Ectodermal cell (in vitro differentiated cells): Measurements from ENCODE around the gene ID1.
"Not testable (repeated sequence)": the region's sequence is repeated elsewhere in the genome, so short reads cannot be mapped to it uniquely, and the experiment has no call there.

Experiments used
- H3K27ac ChIP-seq: 2 replicates; pipeline ENCODE4 v1.7.0; 2013; ENCODE audit warnings: mild to moderate bottlenecking, low read depth, low read length; ENCODE audit not compliant: insufficient read depth, poor library complexity, severe bottlenecking
- H3K27me3 ChIP-seq: 2 replicates; pipeline ENCODE4 v1.7.0; 2013; ENCODE audit warnings: mild to moderate bottlenecking, low read length; ENCODE audit not compliant: insufficient read depth, control insufficient read depth, poor library complexity, severe bottlenecking
- H3K36me3 ChIP-seq: one replicate; pipeline ENCODE4 v1.7.0; 2013; ENCODE audit warnings: low read length; ENCODE audit not compliant: control insufficient read depth, insufficient read depth
- H3K4me1 ChIP-seq: one replicate; pipeline ENCODE4 v1.7.0; 2013; ENCODE audit warnings: low read length; ENCODE audit not compliant: control insufficient read depth, insufficient read depth
- H3K4me3 ChIP-seq: 2 replicates; pipeline ENCODE4 v1.7.0; 2013; ENCODE audit warnings: low read depth, low read length, control low read depth; ENCODE audit not compliant: insufficient read depth
- H3K9me3 ChIP-seq: 2 replicates; pipeline ENCODE4 v1.7.0; 2013; ENCODE audit warnings: mild to moderate bottlenecking, low read length, moderate library complexity; ENCODE audit not compliant: control insufficient read depth
- WGBS, 2 experiments: methylation state at CpG; one replicate each; pipeline ENCODE4 v1.1.7; 2013; ENCODE audit warnings: missing lambda C conversion rate in 2 of 2; 5-methylcytosine and 5-hydroxymethylcytosine counted together

ID1 gene

GRCh38 chr20:31637660-31638059, 32.6 kb downstream of the ID1 start, which contains the start of gene COX4I2:
COX4I2 (plus strand) TSS chr20:31637912; CDS start chr20:31639018, 1,106 bp downstream.
- Histone ChIP-seq H3K27ac (no peak within 1 kb of the TSS), H3K9me3 (no peaks in the 10 kb centered on the region), H3K4me3 (no peak within 1 kb of the TSS), H3K36me3 (no peaks in the 10 kb centered on the region), H3K4me1 (peaks cover 5% of the 10 kb centered on the region), H3K27me3 (no peaks in the 10 kb centered on the region)
- 92% methylated on average over 34 of the region's 34 CpGs for WGBS, 2 experiments

- H3K9me3 ChIP-seq = no peaks in the 10 kb centered on the region
- no peaks in the 10 kb centered on the region for H3K27me3 ChIP-seq
- H3K4me3 ChIP-seq = no peak overlapping the region
- no peak overlapping the region for H3K27ac ChIP-seq
- H3K4me1 ChIP-seq = peaks cover 5% of the 10 kb centered on the region
- H3K36me3 ChIP-seq = no peaks in the 10 kb centered on the region
- WGBS, 2 experiments = 54 to 61% methylated on average over 4 of the region's 4 CpGs
Observed at GRCh38 chr20:31638317-31638716, 33.2 kb downstream of the ID1 start.

- H3K4me3 ChIP-seq = no peak overlapping the region
- H3K9me3 ChIP-seq = no peaks in the 10 kb centered on the region
- H3K4me1 ChIP-seq = peaks cover 5% of the 10 kb centered on the region
- no peak overlapping the region for H3K27ac ChIP-seq
- no peaks in the 10 kb centered on the region for H3K27me3 ChIP-seq
- no peaks in the 10 kb centered on the region for H3K36me3 ChIP-seq
- WGBS, 2 experiments = 91 to 92% methylated on average over 4 of the region's 4 CpGs
Observed at GRCh38 chr20:31638816-31639215, 33.7 kb downstream of the ID1 start.

- Histone ChIP-seq H3K4me1 (peaks cover 5% of the 10 kb centered on the region), H3K27ac (no peak overlapping the region), H3K9me3 (no peaks in the 10 kb centered on the region), H3K27me3 (no peaks in the 10 kb centered on the region), H3K4me3 (no peak overlapping the region), H3K36me3 (no peaks in the 10 kb centered on the region)
- 87 to 92% methylated on average over 3 of the region's 3 CpGs for WGBS, 2 experiments
Observed at GRCh38 chr20:31640259-31640658, 35.2 kb downstream of the ID1 start.

- Histone ChIP-seq H3K36me3 (no peaks in the 10 kb centered on the region), H3K27me3 (no peaks in the 10 kb centered on the region), H3K27ac (no peak overlapping the region), H3K4me3 (no peak overlapping the region), H3K4me1 (peaks cover 5% of the 10 kb centered on the region), H3K9me3 (no peaks in the 10 kb centered on the region)
- 95 to 96% methylated on average over 6 of the region's 6 CpGs for WGBS, 2 experiments
Observed at GRCh38 chr20:31641391-31641790, 36.3 kb downstream of the ID1 start.

GRCh38 chr20:31642837-31643236, 37.7 kb downstream of the ID1 start:
- 89 to 93% methylated on average over 1 of the region's 1 CpG for WGBS, 2 experiments
- no peaks in the 10 kb centered on the region for H3K27me3 ChIP-seq
- H3K9me3 ChIP-seq = no peaks in the 10 kb centered on the region
- H3K4me1 ChIP-seq = peaks cover 5% of the 10 kb centered on the region
- H3K4me3 ChIP-seq = no peak overlapping the region
- H3K27ac ChIP-seq = no peak overlapping the region
- H3K36me3 ChIP-seq = no peaks in the 10 kb centered on the region

- Histone ChIP-seq H3K36me3 (no peaks in the 10 kb centered on the region), H3K4me1 (peaks cover under 1% of the 10 kb centered on the region), H3K4me3 (no peak overlapping the region), H3K27me3 (no peaks in the 10 kb centered on the region), H3K27ac (no peak overlapping the region), H3K9me3 (no peaks in the 10 kb centered on the region)
- WGBS, 2 experiments = 93 to 94% methylated on average over 4 of the region's 4 CpGs
Observed at GRCh38 chr20:31643522-31643921, 38.4 kb downstream of the ID1 start.

- H3K36me3 ChIP-seq = no peaks in the 10 kb centered on the region
- WGBS, 2 experiments = 82 to 87% methylated on average over 8 of the region's 8 CpGs
- H3K9me3 ChIP-seq = no peaks in the 10 kb centered on the region
Observed at GRCh38 chr20:31644701-31645100, 39.6 kb downstream of the ID1 start.

GRCh38 chr20:31648104-31648503, 43.0 kb downstream of the ID1 start:
- H3K9me3 ChIP-seq, H3K27ac ChIP-seq, H3K4me3 ChIP-seq, H3K4me1 ChIP-seq, H3K36me3 ChIP-seq, H3K27me3 ChIP-seq: not testable (repeated sequence)
- 84 to 94% methylated on average over 3 of the region's 3 CpGs for WGBS, 2 experiments

More at GRCh38 chr20:31644701-31645100, 39.6 kb downstream of the ID1 start:
- Histone ChIP-seq H3K27me3 (no peaks in the 10 kb centered on the region), H3K27ac (no peak overlapping the region), H3K4me3 (no peak overlapping the region), H3K4me1 (no peaks in the 10 kb centered on the region)

GRCh38 chr20:31652917-31653396, 47.9 kb downstream of the ID1 start:
- 91 to 96% methylated on average over 5 of the region's 5 CpGs for WGBS, 2 experiments
- Histone ChIP-seq H3K36me3 (no peaks in the 10 kb centered on the region), H3K9me3 (no peaks in the 10 kb centered on the region), H3K4me1 (no peaks in the 10 kb centered on the region), H3K27me3 (no peaks in the 10 kb centered on the region), H3K27ac (no peak overlapping the region), H3K4me3 (no peak overlapping the region)

GRCh38 chr20:31653561-31653960, 48.5 kb downstream of the ID1 start:
- no peaks in the 10 kb centered on the region for H3K27me3 ChIP-seq
- H3K9me3 ChIP-seq = no peaks in the 10 kb centered on the region
- H3K4me3 ChIP-seq = no peak overlapping the region
- H3K4me1 ChIP-seq = no peaks in the 10 kb centered on the region
- no peak overlapping the region for H3K27ac ChIP-seq
- no peaks in the 10 kb centered on the region for H3K36me3 ChIP-seq
- WGBS, 2 experiments = 68 to 69% methylated on average over 5 of the region's 5 CpGs
